ENCODE data around the gene GSG1.

DNA sequence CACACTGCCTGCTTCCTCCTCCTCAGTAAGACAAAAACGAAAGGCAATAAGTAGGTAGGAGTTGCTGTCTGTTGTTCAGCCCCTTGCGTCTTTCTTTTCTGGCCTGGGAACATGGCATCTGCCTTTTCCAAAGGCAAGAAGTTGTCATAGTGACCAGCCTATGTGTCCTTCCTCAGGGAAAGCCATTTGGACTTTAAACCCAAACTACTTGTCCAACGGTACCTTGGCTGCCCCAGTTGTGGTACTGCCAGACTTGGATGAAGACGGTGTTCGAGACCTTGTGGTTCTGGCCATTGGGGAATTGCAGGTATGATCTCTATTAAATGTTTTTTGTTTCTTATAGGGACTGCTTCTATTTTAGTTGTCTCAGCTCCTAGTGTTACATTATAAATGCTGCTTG is 40.8 kb downstream of the GSG1 start:
- TF ChIP-seq, protein P1, sequence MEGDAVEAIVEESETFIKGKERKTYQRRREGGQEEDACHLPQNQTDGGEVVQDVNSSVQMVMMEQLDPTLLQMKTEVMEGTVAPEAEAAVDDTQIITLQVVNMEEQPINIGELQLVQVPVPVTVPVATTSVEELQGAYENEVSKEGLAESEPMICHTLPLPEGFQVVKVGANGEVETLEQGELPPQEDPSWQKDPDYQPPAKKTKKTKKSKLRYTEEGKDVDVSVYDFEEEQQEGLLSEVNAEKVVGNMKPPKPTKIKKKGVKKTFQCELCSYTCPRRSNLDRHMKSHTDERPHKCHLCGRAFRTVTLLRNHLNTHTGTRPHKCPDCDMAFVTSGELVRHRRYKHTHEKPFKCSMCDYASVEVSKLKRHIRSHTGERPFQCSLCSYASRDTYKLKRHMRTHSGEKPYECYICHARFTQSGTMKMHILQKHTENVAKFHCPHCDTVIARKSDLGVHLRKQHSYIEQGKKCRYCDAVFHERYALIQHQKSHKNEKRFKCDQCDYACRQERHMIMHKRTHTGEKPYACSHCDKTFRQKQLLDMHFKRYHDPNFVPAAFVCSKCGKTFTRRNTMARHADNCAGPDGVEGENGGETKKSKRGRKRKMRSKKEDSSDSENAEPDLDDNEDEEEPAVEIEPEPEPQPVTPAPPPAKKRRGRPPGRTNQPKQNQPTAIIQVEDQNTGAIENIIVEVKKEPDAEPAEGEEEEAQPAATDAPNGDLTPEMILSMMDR (IDR thresholded peaks at IDR 0.05 in 2 of 3, conservative IDR thresholded peaks at IDR 0.05 in 1 of 3; ENCODE audit: borderline replicate concordance in 1 of 3, insufficient read depth in 1 of 3, low read depth in 2 of 3, low read length in 2 of 3): no peak
- TF ChIP-seq SIN3A (IDR thresholded peaks at IDR 0.05; ENCODE audit: low read depth): no peak
- no peak for TF ChIP-seq POLR2A (IDR thresholded peaks at IDR 0.05; ENCODE audit: borderline replicate concordance, extremely low read depth, insufficient read depth, insufficient read length)
- TF ChIP-seq EZH2 (IDR thresholded peaks at IDR 0.05): no peak
- no peak for TF ChIP-seq MAX (IDR thresholded peaks at IDR 0.05)
- no peak for TF ChIP-seq POLR2AphosphoS5 (IDR thresholded peaks at IDR 0.05; ENCODE audit: low read depth, low read length)
- no peak for TF ChIP-seq EZH2phosphoT487 (IDR thresholded peaks at IDR 0.05; ENCODE audit: borderline replicate concordance)
- no peak for TF ChIP-seq ZNF274 (IDR thresholded peaks at IDR 0.05; ENCODE audit: low read depth, low read length)
- TF ChIP-seq YY1 (IDR thresholded peaks at IDR 0.05; ENCODE audit: extremely low read depth, insufficient replicate concordance, low read depth, low read length): no peak
- TF ChIP-seq RAD21 (IDR thresholded peaks at IDR 0.05; ENCODE audit: low read depth): no peak
